OCI-M2 (cell line): ENCODE results near the gene ZMAT5.
A peak's percentile ranks its signal among the peaks of the same experiment; 100 is the strongest.

Source experiments
- DNase-seq: peaks from one replicate; lab custom pipeline; 2025; ENCODE audit not compliant: unreplicated experiment; lab: John Stamatoyannopoulos, UW

ZMAT5 gene

GRCh38 chr22:29766632-29767170, at the start of gene ZMAT5:
ZMAT5 (minus strand) TSS chr22:29767007; CDS start chr22:29748544, 18,463 bp downstream.
- DNase-seq: peak; percentile 48

- DNase-seq: no peak
These were observed 49.7 kb upstream of the ZMAT5 start for GRCh38 chr22:29816539-29816938.

- no peak for DNase-seq
These were observed 49.3 kb upstream of the ZMAT5 start for GRCh38 chr22:29816128-29816527.

GRCh38 chr22:29815580-29815979, 48.8 kb upstream of the ZMAT5 start:
- no peak for DNase-seq

GRCh38 chr22:29814003-29814402, 47.2 kb upstream of the ZMAT5 start:
- no peak for DNase-seq

GRCh38 chr22:29813563-29813962, 46.8 kb upstream of the ZMAT5 start:
- DNase-seq: no peak

- DNase-seq: no peak
These were observed 46.3 kb upstream of the ZMAT5 start for GRCh38 chr22:29813126-29813525.

- no peak for DNase-seq
These were observed 44.6 kb upstream of the ZMAT5 start for GRCh38 chr22:29811377-29811776.

GRCh38 chr22:29810216-29810615, 43.4 kb upstream of the ZMAT5 start:
- no peak for DNase-seq

GRCh38 chr22:29806196-29806595, 39.4 kb upstream of the ZMAT5 start:
- DNase-seq: no peak

- no peak for DNase-seq
These were observed 38.2 kb upstream of the ZMAT5 start for GRCh38 chr22:29804985-29805384.

- DNase-seq: no peak
These were observed 36.4 kb upstream of the ZMAT5 start for GRCh38 chr22:29803190-29803589.

- DNase-seq: no peak
These were observed 35.0 kb upstream of the ZMAT5 start for GRCh38 chr22:29801796-29802195.

- DNase-seq: no peak
These were observed 34.3 kb upstream of the ZMAT5 start for GRCh38 chr22:29801153-29801552.

- no peak for DNase-seq
These were observed 32.4 kb upstream of the ZMAT5 start for GRCh38 chr22:29799217-29799680.

- no peak for DNase-seq
These were observed 32.0 kb upstream of the ZMAT5 start for GRCh38 chr22:29798801-29799200.

GRCh38 chr22:29798318-29798717, 31.5 kb upstream of the ZMAT5 start:
- DNase-seq: no peak

- no peak for DNase-seq
These were observed 30.5 kb upstream of the ZMAT5 start for GRCh38 chr22:29797351-29797750.

GRCh38 chr22:29795663-29796062, 28.9 kb upstream of the ZMAT5 start:
- no peak for DNase-seq

- no peak for DNase-seq
These were observed 26.6 kb upstream of the ZMAT5 start for GRCh38 chr22:29793396-29793795.

GRCh38 chr22:29790061-29790460, 23.3 kb upstream of the ZMAT5 start:
- DNase-seq: no peak

- no peak for DNase-seq
These were observed 21.8 kb upstream of the ZMAT5 start for GRCh38 chr22:29788339-29789279.
